MM.1S (cell line): ENCODE measurements around the gene ACOX3.

Experiments
- DNase-seq: peaks from one replicate; pipeline ENCODE4 v3.0.0-alpha.2; 2015
- H2AFZ ChIP-seq: fragments of 300-600 bp; sonication (generic); 2 replicates; pipeline ENCODE4 v1.6.0; 2016; ENCODE audit warnings: antibody characterized with exemption, low read length
- H3F3A ChIP-seq: fragments of 300-600 bp; sonication (generic); 2 replicates; pipeline ENCODE4 v1.6.1; 2016; ENCODE audit warnings: mild to moderate bottlenecking, antibody characterized with exemption, low read length, moderate library complexity, mixed read lengths; ENCODE audit not compliant: insufficient read depth
- H3K27ac ChIP-seq: fragments of 300-600 bp; sonication (generic); 2 replicates; pipeline ENCODE4 v1.5.1; 2016; ENCODE audit warnings: mild to moderate bottlenecking, low read length
- H3K27me3 ChIP-seq: fragments of 300-600 bp; sonication (generic); replicated peaks from 2 replicates; pipeline ENCODE4 v1.6.0; 2016; ENCODE audit warnings: low read length; ENCODE audit not compliant: insufficient read depth
- H3K36me3 ChIP-seq: fragments of 300-600 bp; sonication (generic); replicated peaks from 2 replicates; pipeline ENCODE4 v1.6.1; 2016; ENCODE audit warnings: mild to moderate bottlenecking, low read length, mixed read lengths; ENCODE audit not compliant: insufficient read depth
- H3K4me1 ChIP-seq: fragments of 300-600 bp; sonication (generic); 2 replicates; pipeline ENCODE4 v1.6.1; 2016; ENCODE audit warnings: low read length, mixed read lengths
- H3K4me2 ChIP-seq: fragments of 300-600 bp; sonication (generic); 2 replicates; pipeline ENCODE4 v1.6.0; 2016; ENCODE audit warnings: low read depth, low read length
- H3K4me3 ChIP-seq: fragments of 300-600 bp; sonication (generic); 2 replicates; pipeline ENCODE4 v1.5.1; 2016; ENCODE audit warnings: low read length, mixed read lengths
- H3K79me2 ChIP-seq: fragments of 300-600 bp; sonication (generic); 2 replicates; pipeline ENCODE4 v1.6.1; 2016; ENCODE audit warnings: mixed run types, low read length, mixed read lengths
- H3K9ac ChIP-seq: fragments of 300-600 bp; sonication (generic); 2 replicates; pipeline ENCODE4 v1.6.1; 2016; ENCODE audit warnings: low read length, mixed read lengths
- H3K9me2 ChIP-seq: fragments of 300-600 bp; sonication (generic); replicated peaks from 2 replicates; pipeline ENCODE4 v1.6.1; 2016; ENCODE audit warnings: mild to moderate bottlenecking, low read length, mixed read lengths; ENCODE audit not compliant: insufficient read depth
- H3K9me3 ChIP-seq: fragments of 300-600 bp; sonication (generic); replicated peaks from 2 replicates; pipeline ENCODE4 v1.6.1; 2016; ENCODE audit warnings: mild to moderate bottlenecking, low read length, mixed read lengths; ENCODE audit not compliant: insufficient read depth
- H4K20me1 ChIP-seq: fragments of 300-600 bp; sonication (generic); 2 replicates; pipeline ENCODE4 v1.6.1; 2016; ENCODE audit warnings: mild to moderate bottlenecking, low read length, moderate library complexity, mixed read lengths; ENCODE audit not compliant: insufficient read depth
- EZH2 ChIP-seq: fragments of 300-600 bp; sonication (generic); optimal IDR thresholded peaks from 2 replicates; pipeline ENCODE3; 2017; ENCODE audit warnings: low read depth, mild to moderate bottlenecking, antibody characterized with exemption, low read length, mixed read lengths
- EZH2phosphoT487 ChIP-seq: fragments of 300-600 bp; sonication (generic); IDR thresholded peaks from 2 replicates; pipeline ENCODE4 v1.6.1; 2018; ENCODE audit warnings: antibody characterized with exemption, low read length
- TF ChIP-seq, protein P1 (sequence below): fragments of 300-600 bp; sonication (generic); IDR thresholded peaks from 2 replicates; pipeline ENCODE4 v1.5.1; 2016; ENCODE audit warnings: antibody characterized with exemption, low read length, mixed read lengths

Gene ACOX3

DNA sequence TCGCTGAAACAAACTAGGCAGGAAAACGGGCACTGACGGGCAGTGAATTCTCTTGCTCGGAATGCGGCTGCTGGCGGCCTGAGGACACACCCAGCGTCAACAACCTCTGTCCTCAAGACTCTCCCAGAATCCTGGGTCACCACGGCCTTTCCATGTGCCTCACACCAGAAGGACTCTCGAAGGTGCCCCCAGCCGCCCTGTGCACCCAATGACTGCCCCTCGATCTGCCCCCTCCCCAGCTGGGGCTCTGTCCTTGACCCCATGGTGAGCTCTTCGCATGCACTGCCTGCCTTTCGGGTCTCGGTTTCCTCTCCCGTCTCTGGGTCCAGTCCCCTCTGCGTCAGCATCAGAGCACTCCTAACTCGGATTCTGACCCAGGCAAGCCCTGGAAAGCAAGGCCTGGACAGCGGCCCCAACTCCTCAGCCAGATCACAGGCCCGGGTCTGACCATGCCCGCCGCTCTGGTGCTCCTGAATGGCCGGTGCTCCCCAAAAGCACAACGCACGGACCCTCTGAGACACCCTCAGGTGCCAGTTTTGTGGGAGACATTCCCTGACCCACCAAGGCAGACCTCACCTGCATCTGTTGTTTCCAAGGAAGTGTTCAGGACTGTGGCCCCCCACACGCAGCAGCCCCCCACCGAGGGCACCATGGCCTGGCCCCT is 56.0 kb downstream of the ACOX3 start:
- no peaks in the 10 kb centered on the region for H3K27me3 ChIP-seq
- H3K9me3 ChIP-seq, result no peaks in the 10 kb centered on the region
- H4K20me1 ChIP-seq, result no peaks in the 10 kb centered on the region
- no peak overlapping the region for H3K27ac ChIP-seq
- H3K36me3 ChIP-seq, result no peaks in the 10 kb centered on the region
- no peak overlapping the region for H2AFZ ChIP-seq
- no peaks in the 10 kb centered on the region for H3K79me2 ChIP-seq
- H3K4me3 ChIP-seq, result no peak overlapping the region
- TF ChIP-seq, protein P1, sequence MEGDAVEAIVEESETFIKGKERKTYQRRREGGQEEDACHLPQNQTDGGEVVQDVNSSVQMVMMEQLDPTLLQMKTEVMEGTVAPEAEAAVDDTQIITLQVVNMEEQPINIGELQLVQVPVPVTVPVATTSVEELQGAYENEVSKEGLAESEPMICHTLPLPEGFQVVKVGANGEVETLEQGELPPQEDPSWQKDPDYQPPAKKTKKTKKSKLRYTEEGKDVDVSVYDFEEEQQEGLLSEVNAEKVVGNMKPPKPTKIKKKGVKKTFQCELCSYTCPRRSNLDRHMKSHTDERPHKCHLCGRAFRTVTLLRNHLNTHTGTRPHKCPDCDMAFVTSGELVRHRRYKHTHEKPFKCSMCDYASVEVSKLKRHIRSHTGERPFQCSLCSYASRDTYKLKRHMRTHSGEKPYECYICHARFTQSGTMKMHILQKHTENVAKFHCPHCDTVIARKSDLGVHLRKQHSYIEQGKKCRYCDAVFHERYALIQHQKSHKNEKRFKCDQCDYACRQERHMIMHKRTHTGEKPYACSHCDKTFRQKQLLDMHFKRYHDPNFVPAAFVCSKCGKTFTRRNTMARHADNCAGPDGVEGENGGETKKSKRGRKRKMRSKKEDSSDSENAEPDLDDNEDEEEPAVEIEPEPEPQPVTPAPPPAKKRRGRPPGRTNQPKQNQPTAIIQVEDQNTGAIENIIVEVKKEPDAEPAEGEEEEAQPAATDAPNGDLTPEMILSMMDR, result no peak
- TF ChIP-seq EZH2 (no peak), EZH2phosphoT487 (no peak)
- H3K4me1 ChIP-seq, result no peaks in the 10 kb centered on the region
- no peaks in the 10 kb centered on the region for H3F3A ChIP-seq
- no peaks in the 10 kb centered on the region for H3K9me2 ChIP-seq
- H3K9ac ChIP-seq, result no peak overlapping the region
- no peak overlapping the region for H3K4me2 ChIP-seq
- DNase-seq, result no peak

DNA sequence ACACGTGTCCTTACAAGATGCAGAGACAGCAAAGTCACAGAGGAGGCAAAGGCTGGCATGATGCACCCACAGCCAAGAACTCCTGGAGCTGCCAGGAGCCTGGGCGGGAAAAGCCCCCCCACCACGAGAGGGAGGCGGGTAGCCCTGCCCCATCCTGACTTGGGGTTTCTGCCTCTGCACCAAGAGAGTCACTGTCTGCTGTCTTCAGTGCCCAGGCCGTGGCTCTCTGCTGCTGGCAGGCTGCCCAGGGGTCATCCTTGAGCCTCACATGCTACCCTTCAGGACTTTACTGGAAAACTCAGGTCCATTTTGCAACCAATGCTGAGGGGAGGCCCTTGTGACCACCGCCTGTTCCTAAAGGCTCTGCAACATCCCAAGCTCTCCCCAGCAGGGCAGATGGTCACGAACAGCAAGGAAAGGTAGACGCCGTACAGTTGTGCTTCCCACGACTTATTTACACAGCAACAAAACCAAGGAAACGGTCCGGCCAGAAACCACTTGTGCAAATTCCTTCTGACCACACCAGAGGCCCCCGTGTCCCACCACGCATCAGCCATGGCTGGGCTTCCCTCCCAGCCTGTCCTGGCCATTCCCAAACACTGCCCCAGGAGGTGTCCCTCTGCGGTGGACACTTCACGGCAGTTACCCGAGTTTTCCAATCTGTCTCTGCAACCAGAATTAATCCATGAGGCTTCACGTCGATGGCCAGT is 56.9 kb downstream of the ACOX3 start:
- no peaks in the 10 kb centered on the region for H3K4me1 ChIP-seq
- no peak overlapping the region for H3K27ac ChIP-seq
- no peak overlapping the region for H2AFZ ChIP-seq
- no peaks in the 10 kb centered on the region for H3F3A ChIP-seq
- DNase-seq, result no peak
- H3K36me3 ChIP-seq, result no peaks in the 10 kb centered on the region
- H3K9me2 ChIP-seq, result no peaks in the 10 kb centered on the region
- H4K20me1 ChIP-seq, result no peaks in the 10 kb centered on the region
- no peaks in the 10 kb centered on the region for H3K79me2 ChIP-seq
- no peaks in the 10 kb centered on the region for H3K9me3 ChIP-seq
- no peaks in the 10 kb centered on the region for H3K27me3 ChIP-seq
- no peak overlapping the region for H3K4me3 ChIP-seq
- TF ChIP-seq EZH2, result no peak
- no peak for TF ChIP-seq EZH2phosphoT487
- TF ChIP-seq, protein P1, result no peak
- H3K9ac ChIP-seq, result no peak overlapping the region
- no peak overlapping the region for H3K4me2 ChIP-seq

DNA sequence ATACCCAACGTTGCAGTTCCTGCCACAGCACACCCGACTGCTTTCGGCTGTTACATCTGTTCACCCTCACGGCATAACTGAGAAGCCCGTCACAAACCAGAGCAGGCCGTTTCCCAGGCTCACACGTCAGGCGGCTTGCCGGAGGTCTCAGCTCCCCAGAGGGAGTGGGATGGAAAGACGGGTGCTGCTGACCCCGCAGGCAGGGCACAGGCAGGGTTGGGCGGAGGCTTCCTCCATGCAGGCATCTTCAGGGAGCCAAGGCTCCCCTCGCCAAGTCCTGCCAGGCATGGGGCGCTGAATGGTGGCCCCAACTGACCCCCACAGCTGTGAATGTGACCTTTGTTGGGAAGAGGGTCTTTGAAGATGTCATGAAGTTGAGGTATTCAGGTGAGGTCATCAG is 57.5 kb downstream of the ACOX3 start:
- H3K4me1 ChIP-seq, result no peaks in the 10 kb centered on the region
- H3K27ac ChIP-seq, result no peak overlapping the region
- H3K4me2 ChIP-seq, result no peak overlapping the region
- no peaks in the 10 kb centered on the region for H3K27me3 ChIP-seq
- no peaks in the 10 kb centered on the region for H3K9me2 ChIP-seq
- no peak overlapping the region for H3K4me3 ChIP-seq
- H3K9me3 ChIP-seq, result no peaks in the 10 kb centered on the region
- H2AFZ ChIP-seq, result no peak overlapping the region
- H3K79me2 ChIP-seq, result no peaks in the 10 kb centered on the region
- H3F3A ChIP-seq, result no peaks in the 10 kb centered on the region
- no peak for DNase-seq
- H4K20me1 ChIP-seq, result no peaks in the 10 kb centered on the region
- TF ChIP-seq, protein P1, result no peak
- TF ChIP-seq EZH2phosphoT487, result no peak
- TF ChIP-seq EZH2, result no peak
- H3K36me3 ChIP-seq, result no peaks in the 10 kb centered on the region
- H3K9ac ChIP-seq, result no peak overlapping the region
